GM21526 (cell line): ENCODE data around the gene RAB35.

Source experiments
- ATAC-seq: cut with Tn5 transposase; IDR thresholded peaks from one replicate; pipeline ENCODE4 v1.9.1; 2021; ENCODE audit warnings: moderate library complexity; ENCODE audit not compliant: unreplicated experiment, low FRiP score

RAB35 gene

GRCh38 chr12:120116441-120116791 is at the start of gene RAB35:
Gene RAB35 (minus strand): TSS chr12:120116753. CDS start chr12:120116650, 103 bp downstream.
- ATAC-seq: peak; percentile 11

- no peak for ATAC-seq
Measured at GRCh38 chr12:120164293-120164692, 47.7 kb upstream of the RAB35 start.

- ATAC-seq: no peak
Measured at GRCh38 chr12:120162763-120163162, 46.2 kb upstream of the RAB35 start.

GRCh38 chr12:120161852-120162251 is 45.3 kb upstream of the RAB35 start:
- ATAC-seq: no peak

GRCh38 chr12:120159509-120160237 is 43.1 kb upstream of the RAB35 start:
- no peak for ATAC-seq

- ATAC-seq: no peak
Measured at GRCh38 chr12:120158351-120158750, 41.8 kb upstream of the RAB35 start.

- ATAC-seq: no peak
Measured at GRCh38 chr12:120157678-120158077, 41.1 kb upstream of the RAB35 start.

GRCh38 chr12:120156315-120157259 is 40.0 kb upstream of the RAB35 start:
- ATAC-seq: no peak

GRCh38 chr12:120155072-120155471 is 38.5 kb upstream of the RAB35 start:
- no peak for ATAC-seq

- ATAC-seq: no peak
Measured at GRCh38 chr12:120150919-120151525, 34.5 kb upstream of the RAB35 start.

GRCh38 chr12:120148011-120148410 is 31.5 kb upstream of the RAB35 start:
- no peak for ATAC-seq

GRCh38 chr12:120145164-120145563 is 28.6 kb upstream of the RAB35 start:
- ATAC-seq: no peak

- no peak for ATAC-seq
Measured at GRCh38 chr12:120144215-120144614, 27.7 kb upstream of the RAB35 start.

- no peak for ATAC-seq
Measured at GRCh38 chr12:120142231-120142877, 25.8 kb upstream of the RAB35 start.

- no peak for ATAC-seq
Measured at GRCh38 chr12:120141336-120141735, 24.8 kb upstream of the RAB35 start.

GRCh38 chr12:120140603-120141002 is 24.1 kb upstream of the RAB35 start:
- ATAC-seq: no peak

- ATAC-seq: no peak
Measured at GRCh38 chr12:120139958-120140357, 23.4 kb upstream of the RAB35 start.

GRCh38 chr12:120138366-120138765 is 21.8 kb upstream of the RAB35 start:
- no peak for ATAC-seq

GRCh38 chr12:120137833-120138232 is 21.3 kb upstream of the RAB35 start:
- ATAC-seq: no peak

- ATAC-seq: no peak
Measured at GRCh38 chr12:120136093-120136770, 19.7 kb upstream of the RAB35 start.
